Measurements from ENCODE around the gene EXOC4.

GRCh38 chr7:133912916-133913697, 660.2 kb downstream of the EXOC4 start:
- TF ChIP-seq EZH2 (IDR thresholded peaks at IDR 0.05; ENCODE audit: insufficient read depth, poor library complexity, severe bottlenecking) (no peak), EZH2phosphoT487 (IDR thresholded peaks at IDR 0.05; ENCODE audit: insufficient read depth, low read depth) (0 out of 2 replicates have a peak, but pooled peaks have one; percentile 42)
